Peyer's patch (tissue), 4 donors: ENCODE results near the gene ATP1A1.

Experiments used
- POLR2A ChIP-seq, 2 donors: fragments of 450-650 bp; IDR thresholded peaks; one replicate each; pipeline ENCODE4 v1.5.1; 2017; ENCODE audit warnings: antibody characterized with exemption in 2 of 2, mild to moderate bottlenecking in 2 of 2, moderate library complexity in 2 of 2
- TF ChIP-seq, protein P1 (sequence below), 6 experiments: fragments of 450-650 bp in 4 of 6; fragments of 200-600 bp in 2 of 6; sonication (generic) in 1 of 6; IDR thresholded peaks; one replicate each; pipeline ENCODE4 v1.5.1; 2017 to 2019; ENCODE audit warnings: antibody characterized with exemption in 6 of 6, mild to moderate bottlenecking in 3 of 6, moderate library complexity in 1 of 6

GRCh38 chr1:116343019-116343418 lies 30.0 kb upstream of the ATP1A1 start:
- no peak for TF ChIP-seq POLR2A (IDR thresholded peaks at IDR 0.05)
- TF ChIP-seq, protein P1, sequence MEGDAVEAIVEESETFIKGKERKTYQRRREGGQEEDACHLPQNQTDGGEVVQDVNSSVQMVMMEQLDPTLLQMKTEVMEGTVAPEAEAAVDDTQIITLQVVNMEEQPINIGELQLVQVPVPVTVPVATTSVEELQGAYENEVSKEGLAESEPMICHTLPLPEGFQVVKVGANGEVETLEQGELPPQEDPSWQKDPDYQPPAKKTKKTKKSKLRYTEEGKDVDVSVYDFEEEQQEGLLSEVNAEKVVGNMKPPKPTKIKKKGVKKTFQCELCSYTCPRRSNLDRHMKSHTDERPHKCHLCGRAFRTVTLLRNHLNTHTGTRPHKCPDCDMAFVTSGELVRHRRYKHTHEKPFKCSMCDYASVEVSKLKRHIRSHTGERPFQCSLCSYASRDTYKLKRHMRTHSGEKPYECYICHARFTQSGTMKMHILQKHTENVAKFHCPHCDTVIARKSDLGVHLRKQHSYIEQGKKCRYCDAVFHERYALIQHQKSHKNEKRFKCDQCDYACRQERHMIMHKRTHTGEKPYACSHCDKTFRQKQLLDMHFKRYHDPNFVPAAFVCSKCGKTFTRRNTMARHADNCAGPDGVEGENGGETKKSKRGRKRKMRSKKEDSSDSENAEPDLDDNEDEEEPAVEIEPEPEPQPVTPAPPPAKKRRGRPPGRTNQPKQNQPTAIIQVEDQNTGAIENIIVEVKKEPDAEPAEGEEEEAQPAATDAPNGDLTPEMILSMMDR (IDR thresholded peaks at IDR 0.05) = no peak
